A673 (cell line): ENCODE results near the gene ATP6V1G3. TPM values are rescaled to one million over a fixed set of nuclear protein-coding genes. Genes with fewer than 3 reads are reported as not detected.

Experiments used
- BruUV-seq: library from RNA; stranded (reverse); fragments of 400-500 nt; replicated peaks from 2 replicates; lab custom pipeline; 2021; lab: Mats Ljungman, UMichigan
- CTCF ChIA-PET: fragments of 300-600 bp; sonication (Branson Sonifier 250); formaldehyde crosslinking; loops from one replicate; lab custom pipeline; 2022; ENCODE audit warnings: antibody characterized with exemption; lab: Charles Lee
- POLR2A ChIA-PET: fragments of 300-600 bp; sonication (Branson Sonifier 250); formaldehyde crosslinking; loops from one replicate; lab custom pipeline; 2022; ENCODE audit warnings: antibody characterized with exemption; ENCODE audit not compliant: low non-redundant PET; lab: Charles Lee
- DNase-seq: peaks from one replicate; pipeline ENCODE4 v3.0.0-alpha.2; 2015; ENCODE audit warnings: low spot score
- H3K27ac ChIP-seq: fragments of 200-600 bp; sonication (generic); 2 replicates; pipeline ENCODE4 v1.5.1; 2016; ENCODE audit warnings: mixed run types, low read depth, mild to moderate bottlenecking, mixed read lengths, antibody characterized with exemption, low read length; ENCODE audit not compliant: poor library complexity, severe bottlenecking
- H3K27me3 ChIP-seq: fragments of 200-600 bp; sonication (generic); replicated peaks from 2 replicates; pipeline ENCODE4 v1.6.1; 2017; ENCODE audit warnings: mixed run types, low read depth, mild to moderate bottlenecking, mixed read lengths, antibody characterized with exemption, low read length; ENCODE audit not compliant: insufficient read depth, poor library complexity
- H3K36me3 ChIP-seq: fragments of 200-600 bp; sonication (generic); 2 replicates; pipeline ENCODE4 v1.6.1; 2016; ENCODE audit warnings: mixed run types, mild to moderate bottlenecking, mixed read lengths, antibody characterized with exemption, low read length; ENCODE audit not compliant: insufficient read depth, poor library complexity, severe bottlenecking
- H3K4me1 ChIP-seq: fragments of 200-600 bp; sonication (generic); 2 replicates; pipeline ENCODE4 v1.6.1; 2017; ENCODE audit warnings: mixed run types, mild to moderate bottlenecking, mixed read lengths, antibody characterized with exemption, low read length; ENCODE audit not compliant: insufficient read depth, poor library complexity, severe bottlenecking
- H3K4me3 ChIP-seq: fragments of 200-600 bp; sonication (generic); 2 replicates; pipeline ENCODE4 v1.5.1; 2016; ENCODE audit warnings: low read depth, mixed run types, mild to moderate bottlenecking, mixed read lengths, low read length; ENCODE audit not compliant: poor library complexity, severe bottlenecking
- H3K9me3 ChIP-seq: fragments of 200-600 bp; sonication (generic); 2 replicates; pipeline ENCODE4 v1.6.1; 2016; ENCODE audit warnings: mixed run types, low read depth, mild to moderate bottlenecking, mixed read lengths, antibody characterized with exemption, low read length; ENCODE audit not compliant: poor library complexity, severe bottlenecking
- CTCF ChIP-seq: fragments of 300-800, 200-600 bp; sonication (generic); conservative IDR thresholded peaks from 2 replicates; pipeline ENCODE4 v1.5.1; 2017; ENCODE audit warnings: low read depth, mild to moderate bottlenecking, antibody characterized with exemption, low read length, moderate library complexity, mixed read lengths
- EZH2 ChIP-seq: fragments of 200-600 bp; sonication (generic); IDR thresholded peaks from 2 replicates; pipeline ENCODE4 v1.6.1; 2017; ENCODE audit warnings: borderline replicate concordance, low read depth, mild to moderate bottlenecking, mixed read lengths, antibody characterized with exemption, low read length; ENCODE audit not compliant: poor library complexity, severe bottlenecking
- intact Hi-C: fragments of 100-400 bp; cut with micrococcal nuclease; formaldehyde crosslinking; loops from one replicate; pipeline ENCODE4 v1.10.0; 2022; ENCODE audit not compliant: unreplicated experiment
- total RNA-seq: library from RNA; stranded (reverse); gene quantifications from 2 replicates; pipeline ENCODE4 v1.2.3, GENCODE V29; 2021

The ATP6V1G3 gene
- total RNA-seq, 1 experiment from 2014 or later, result 0.71 TPM

DNA sequence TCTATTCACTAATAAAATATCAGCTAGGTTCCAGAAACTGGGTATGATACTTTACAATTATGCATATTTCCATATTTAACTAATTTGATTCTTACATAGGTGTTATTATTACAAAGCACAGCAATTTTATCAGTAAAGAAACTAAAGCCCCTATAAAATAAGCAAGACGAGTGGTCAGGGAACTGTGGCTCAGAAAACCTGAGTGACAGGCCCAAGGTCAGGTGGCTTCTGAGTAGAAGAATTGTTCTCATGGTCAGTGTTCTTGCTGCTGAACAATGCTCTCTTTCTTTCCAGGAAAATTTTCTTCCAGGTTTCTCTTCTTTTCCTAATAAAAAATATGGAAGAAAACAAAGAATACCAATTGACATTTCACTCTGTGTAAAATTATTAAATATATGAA lies 2.2 kb upstream of the ATP6V1G3 start:
- TF ChIP-seq EZH2 (no peak), CTCF (no peak)
- Histone ChIP-seq H3K4me1 (no peaks in the 10 kb centered on the region), H3K27me3 (no peaks in the 10 kb centered on the region), H3K9me3 (no peaks in the 10 kb centered on the region), H3K36me3 (no peaks in the 10 kb centered on the region), H3K27ac (no peak overlapping the region), H3K4me3 (no peak overlapping the region)
- DNase-seq, result no peak
- POLR2A ChIA-PET, result no interaction called here
- BruUV-seq, result no TSS peak
- intact Hi-C loops, result no loop called here
- CTCF ChIA-PET, result no interaction called here

- no TSS peak for BruUV-seq
- TF ChIP-seq CTCF (no peak), EZH2 (no peak)
- Histone ChIP-seq H3K4me3 (no peak overlapping the region), H3K27me3 (no peaks in the 10 kb centered on the region), H3K27ac (no peak overlapping the region), H3K4me1 (no peaks in the 10 kb centered on the region), H3K9me3 (no peaks in the 10 kb centered on the region), H3K36me3 (no peaks in the 10 kb centered on the region)
- intact Hi-C loops, result no loop called here
- no peak for DNase-seq
- CTCF ChIA-PET, result no interaction called here
- POLR2A ChIA-PET, result no interaction called here
These were observed 1.3 kb upstream of the ATP6V1G3 start for GRCh38 chr1:198541737-198542136.

GRCh38 chr1:198538579-198539364 lies 1.7 kb downstream of the ATP6V1G3 start:
- no peak overlapping the region for H3K27ac ChIP-seq
- H3K9me3 ChIP-seq, result no peaks in the 10 kb centered on the region
- H3K4me3 ChIP-seq, result no peak overlapping the region
- TF ChIP-seq CTCF, result no peak
- TF ChIP-seq EZH2, result no peak
- ChIA-PET POLR2A (no interaction called here), CTCF (no interaction called here)
- no peaks in the 10 kb centered on the region for H3K27me3 ChIP-seq
- no peak for DNase-seq
- H3K4me1 ChIP-seq, result no peaks in the 10 kb centered on the region
- no peaks in the 10 kb centered on the region for H3K36me3 ChIP-seq
- BruUV-seq, result no TSS peak
- intact Hi-C loops, result no loop called here
